ENCODE results near the gene LYRM9.
"Not testable (repeated sequence)": the region's sequence is repeated elsewhere in the genome, so short reads cannot be mapped to it uniquely, and the experiment has no call there.

The LYRM9 gene

DNA sequence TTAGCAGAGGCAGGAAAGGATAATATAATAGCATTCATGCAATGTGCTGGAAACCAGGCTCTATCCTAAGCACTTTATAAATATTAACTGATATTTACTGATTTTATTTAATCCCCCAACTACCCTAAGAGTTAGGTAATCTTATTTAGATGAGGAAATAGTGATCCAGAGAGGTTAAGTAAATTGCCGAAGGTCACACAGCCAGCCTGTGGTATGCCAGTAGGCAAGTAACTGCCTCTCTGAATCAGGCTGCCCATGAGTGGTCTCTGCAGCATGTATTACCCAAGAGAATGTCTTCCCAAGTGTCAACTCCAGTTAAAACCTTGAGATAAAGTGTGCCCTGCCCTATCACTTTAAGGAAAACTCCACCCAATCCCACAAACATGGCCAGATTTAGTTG lies 25.3 kb upstream of the LYRM9 start:
- TF ChIP-seq CTCF (IDR thresholded peaks at IDR 0.05; ENCODE audit: insufficient read depth, low read depth, low read length, missing control alignments): no peak
- no peak for DNase-seq (ENCODE audit: low read depth)
- no peak overlapping the region for H3K4me3 ChIP-seq (ENCODE audit: low read depth, low read length)

DNA sequence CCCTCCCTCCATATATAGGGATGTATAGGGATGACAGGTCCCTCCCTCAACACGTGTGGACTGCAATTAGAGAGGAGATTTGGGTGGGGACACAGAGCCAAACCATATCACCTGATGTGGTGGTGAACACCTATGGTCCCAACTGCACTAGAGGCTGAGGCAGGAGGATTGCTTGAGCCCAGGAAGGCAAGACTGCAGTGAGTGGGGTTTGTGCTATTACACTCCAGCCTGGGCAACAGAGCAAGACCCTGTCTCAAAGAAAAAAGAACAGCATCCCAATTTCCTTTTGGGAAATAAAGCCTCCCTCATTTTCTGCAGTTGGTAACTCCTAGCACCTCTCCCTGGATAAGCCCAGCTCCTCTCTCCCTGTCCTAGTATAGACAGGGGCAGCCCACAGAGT lies 23.8 kb upstream of the LYRM9 start:
- no peak overlapping the region for H3K4me3 ChIP-seq (ENCODE audit: low read depth, low read length)
- no peak for TF ChIP-seq CTCF (IDR thresholded peaks at IDR 0.05; ENCODE audit: insufficient read depth, low read depth, low read length, missing control alignments)
- DNase-seq (ENCODE audit: low read depth): no peak

DNA sequence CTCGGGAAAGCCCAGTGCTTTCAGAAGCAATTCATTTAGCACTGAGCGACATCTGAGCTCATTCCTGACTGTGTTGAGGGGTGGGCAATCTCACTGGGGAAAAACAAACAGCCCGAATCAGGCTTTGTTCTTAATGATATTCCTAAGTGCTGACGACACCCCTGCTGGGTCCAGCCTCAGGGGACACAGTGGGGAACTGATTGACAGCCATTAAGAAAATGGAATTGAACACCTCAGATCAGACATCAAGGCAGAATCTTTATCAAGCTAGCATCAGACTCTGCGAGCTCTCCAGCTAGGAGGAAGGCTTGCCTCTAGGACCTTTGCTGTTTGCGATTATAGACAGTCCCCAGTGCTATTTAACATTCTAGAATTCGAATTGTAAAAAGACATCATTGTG lies 22.5 kb upstream of the LYRM9 start:
- TF ChIP-seq CTCF (IDR thresholded peaks at IDR 0.05; ENCODE audit: insufficient read depth, low read depth, low read length, missing control alignments): no peak
- no peak overlapping the region for H3K4me3 ChIP-seq (ENCODE audit: low read depth, low read length)

DNA sequence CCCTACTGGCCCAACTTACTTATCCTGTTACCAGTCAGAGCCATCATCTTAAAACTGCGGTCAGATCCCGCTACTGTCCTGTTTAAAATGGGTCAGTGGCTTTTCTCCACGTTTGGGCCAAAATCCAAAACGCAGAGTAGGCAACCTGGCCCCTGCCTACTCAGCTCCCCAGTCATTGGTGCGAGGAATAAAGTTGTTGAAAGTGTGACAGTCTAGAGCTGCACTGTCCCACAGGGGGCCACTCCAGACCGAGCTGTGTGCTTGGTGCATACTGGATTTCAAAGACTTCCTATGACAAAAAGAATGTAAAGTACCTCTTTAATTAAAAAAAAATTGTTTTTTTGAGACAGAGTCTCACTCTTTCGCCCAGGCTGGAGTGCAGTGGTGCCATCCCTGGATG lies 21.2 kb upstream of the LYRM9 start:
- no peak for DNase-seq (ENCODE audit: low read depth)
- TF ChIP-seq CTCF (IDR thresholded peaks at IDR 0.05; ENCODE audit: insufficient read depth, low read depth, low read length, missing control alignments): no peak
- no peak overlapping the region for H3K4me3 ChIP-seq (ENCODE audit: low read depth, low read length)

More for the DNA sequence above, 22.5 kb upstream of the LYRM9 start:
- DNase-seq (ENCODE audit: low read depth): no peak

DNA sequence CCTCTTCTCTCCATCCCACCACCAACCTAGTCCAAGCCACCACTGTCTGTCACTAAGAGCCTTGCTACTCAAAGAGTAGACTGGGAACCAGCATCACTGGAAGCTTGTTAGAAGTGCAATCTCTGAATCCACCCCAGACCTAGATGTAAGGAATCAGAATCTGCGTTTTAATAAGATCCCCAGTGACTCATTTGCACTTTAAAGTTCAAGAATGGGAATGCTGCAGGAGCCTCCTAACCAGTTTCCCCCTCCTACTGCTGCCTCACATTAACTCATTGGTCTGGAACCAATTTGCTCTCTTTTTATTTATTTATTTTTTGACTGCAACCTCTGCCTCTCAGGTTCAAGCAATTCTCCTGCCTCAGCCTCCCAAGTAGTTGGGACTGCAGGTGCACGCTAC lies 19.8 kb upstream of the LYRM9 start:
- H3K4me3 ChIP-seq (ENCODE audit: low read depth, low read length): no peak overlapping the region
- TF ChIP-seq CTCF (IDR thresholded peaks at IDR 0.05; ENCODE audit: insufficient read depth, low read depth, low read length, missing control alignments): no peak
- DNase-seq (ENCODE audit: low read depth): no peak

DNA sequence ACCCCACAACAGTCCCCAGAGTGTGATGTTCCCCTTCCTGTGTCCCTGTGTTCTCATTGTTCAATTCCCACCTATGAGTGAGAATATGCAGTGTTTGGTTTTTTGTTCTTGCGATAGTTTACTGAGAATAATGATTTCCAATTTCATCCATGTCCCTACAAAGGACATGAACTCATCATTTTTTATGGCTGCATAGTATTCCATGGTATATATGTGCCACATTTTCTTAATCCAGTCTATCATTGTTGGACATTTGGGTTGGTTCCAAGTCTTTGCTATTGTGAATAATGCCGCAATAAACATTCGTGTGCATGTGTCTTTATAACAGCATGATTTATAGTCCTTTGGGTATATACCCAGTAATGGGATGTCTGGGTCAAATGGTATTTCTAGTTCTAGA lies 19.1 kb upstream of the LYRM9 start:
- H3K4me3 ChIP-seq (ENCODE audit: low read depth, low read length); DNase-seq (ENCODE audit: low read depth): not testable (repeated sequence)

DNA sequence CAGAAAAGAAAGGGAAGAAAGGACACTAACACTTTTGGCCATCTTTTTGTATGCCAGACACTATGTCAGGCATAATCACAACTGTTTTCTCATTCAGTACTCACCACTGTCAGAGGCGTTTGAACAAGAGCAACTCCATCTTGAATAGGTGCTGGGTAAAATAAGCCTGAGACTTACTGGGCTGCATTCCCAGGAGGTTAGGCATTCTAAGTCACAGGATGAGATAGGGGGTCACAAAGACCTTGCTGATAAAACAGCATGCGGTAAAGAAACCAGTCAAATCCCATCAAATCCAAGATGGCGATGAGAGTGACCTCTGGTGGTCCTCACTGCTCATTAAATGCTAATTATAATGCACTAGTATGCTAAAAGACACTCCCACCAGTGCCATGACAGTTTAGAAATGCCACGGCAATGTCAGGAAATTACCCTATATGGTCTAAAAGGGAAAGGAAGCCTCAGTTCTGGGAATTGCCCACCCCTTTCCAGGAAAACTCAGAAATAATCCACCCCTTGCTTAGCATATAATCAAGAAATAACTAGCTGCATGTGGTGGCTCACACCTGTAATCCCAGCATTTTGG lies 14.9 kb upstream of the LYRM9 start:
- no peak for DNase-seq (ENCODE audit: low read depth)
- no peak for TF ChIP-seq CTCF (IDR thresholded peaks at IDR 0.05; ENCODE audit: insufficient read depth, low read depth, low read length, missing control alignments)

More for the DNA sequence above, 14.9 kb upstream of the LYRM9 start:
- H3K4me3 ChIP-seq (ENCODE audit: low read depth, low read length): no peak overlapping the region

Data from GM12865 (cell line).